Activated B cell treated with CpG ODN at 0.5 μM for 24 hours (primary cell): ENCODE results near the gene SLC29A2. TPM values are rescaled to one million over a fixed set of nuclear protein-coding genes. Genes with fewer than 3 reads are reported as not detected.

Source experiments
- ATAC-seq: fragments of 200-7000 bp; cut with Tn5 transposase; one replicate; pipeline ENCODE4 v1.10.0; 2021; ENCODE audit warnings: low read depth, mild to moderate bottlenecking, moderate library complexity
- CTCF ChIA-PET: fragments of 350-600 bp; sonication (Branson Sonifier 250); formaldehyde crosslinking; loops from one replicate; lab custom pipeline; 2021; ENCODE audit warnings: antibody characterized with exemption; lab: Charles Lee
- POLR2A ChIA-PET: fragments of 350-600 bp; sonication (Branson Sonifier 250); formaldehyde crosslinking; loops from one replicate; lab custom pipeline; 2021; ENCODE audit warnings: antibody characterized with exemption; lab: Charles Lee
- DNase-seq: peaks from one replicate; pipeline ENCODE4 v3.0.0; 2022
- H3K27ac Mint-ChIP-seq: one replicate; pipeline ENCODE4 v1.8.0; 2020; ENCODE audit warnings: mixed read lengths
- H3K27me3 Mint-ChIP-seq: one replicate; pipeline ENCODE4 v1.8.0; 2021; ENCODE audit warnings: mixed read lengths
- H3K36me3 Mint-ChIP-seq: one replicate; pipeline ENCODE4 v1.8.0; 2021; ENCODE audit warnings: low read depth, mixed read lengths
- H3K4me1 Mint-ChIP-seq: one replicate; pipeline ENCODE4 v1.8.0; 2021; ENCODE audit warnings: mixed read lengths
- H3K4me3 Mint-ChIP-seq: one replicate; pipeline ENCODE4 v1.8.0; 2020; ENCODE audit warnings: mild to moderate bottlenecking, mixed read lengths
- H3K9me3 Mint-ChIP-seq: one replicate; pipeline ENCODE4 v1.8.0; 2020; ENCODE audit warnings: mixed read lengths
- CTCF ChIP-seq: fragments of 200-600 bp; IDR thresholded peaks from one replicate; pipeline ENCODE4 v1.8.0; 2022; ENCODE audit warnings: antibody characterized with exemption, mild to moderate bottlenecking
- intact Hi-C: fragments of 100-400 bp; cut with micrococcal nuclease; formaldehyde crosslinking; loops from one replicate; pipeline ENCODE4 v1.15.1; 2024
- total RNA-seq: library from RNA; stranded (reverse); gene quantifications from 2 replicates; pipeline ENCODE4 v1.2.3, GENCODE V29; 2022

Gene SLC29A2
- total RNA-seq, 1 donor from 2014 or later, result 17.1 TPM

GRCh38 chr11:66313321-66314185 lies 58.0 kb downstream of the SLC29A2 start:
- Mint-ChIP-seq H3K4me3 (peak overlapping the region; percentile 93), H3K9me3 (no peaks in the 10 kb centered on the region), H3K4me1 (peaks cover 45% of the 10 kb centered on the region), H3K36me3 (peaks cover 2% of the 10 kb centered on the region), H3K27ac (peak overlapping the region; percentile 97), H3K27me3 (no peaks in the 10 kb centered on the region)
- ChIA-PET CTCF (interaction anchor here (0.6 to 5.1 kb wide), 8 partner anchors 18 to 485 kb away, joined by 3 to 67 read pairs (median 15); partner anchors contain the start of genes BRMS1, MRPL11 and YIF1A), POLR2A (interaction anchor here (0.5 to 3.3 kb wide), 24 partner anchors 11 to 1727 kb away, joined by 3 to 26 read pairs (median 6); partner anchors contain the start of genes BRMS1, CCDC85B, DPP3 and MRPL11)
- ATAC-seq (no peak), DNase-seq (no peak)
- TF ChIP-seq CTCF, result no peak
- intact Hi-C loops, result loop anchor here (2.0 kb wide), 1 partner anchor 363 kb away; the partner anchor contains the start of gene RBM4B

- TF ChIP-seq CTCF, result no peak
- H3K4me3 Mint-ChIP-seq, result peak overlapping the region; percentile 93
- H3K36me3 Mint-ChIP-seq, result peaks cover 2% of the 10 kb centered on the region
- DNase-seq, result peak; percentile 96
- CTCF ChIA-PET, result interaction anchor here (0.6 to 5.1 kb wide), 14 partner anchors 10 to 365 kb away, joined by 3 to 67 read pairs (median 10); partner anchors contain the start of genes BRMS1, DPP3, MRPL11 and RBM4B
- intact Hi-C loops, result loop anchor here (1.0 to 2.0 kb wide), 12 partner anchors 16 to 531 kb away; partner anchors contain the start of genes BRMS1, CCDC87, CCS and DPP3
- peak overlapping the region; percentile 97 for H3K27ac Mint-ChIP-seq
- no peaks in the 10 kb centered on the region for H3K27me3 Mint-ChIP-seq
- ATAC-seq, result peak; percentile 68
- H3K4me1 Mint-ChIP-seq, result peaks cover 37% of the 10 kb centered on the region
- POLR2A ChIA-PET, result interaction anchor here (0.5 to 3.3 kb wide), 34 partner anchors 12 to 1728 kb away, joined by 3 to 26 read pairs (median 4); partner anchors contain the start of genes BRMS1, CCDC85B, DPP3 and MRPL11
- H3K9me3 Mint-ChIP-seq, result no peaks in the 10 kb centered on the region
Observed at GRCh38 chr11:66312549-66313320, 58.8 kb downstream of the SLC29A2 start.

Other genes starting within 250 kb of the SLC29A2 start
- gene KLC2, start 114.1 kb downstream of the SLC29A2 start, total RNA-seq, result 37.0 and 45.6 TPM in 2 replicates
- gene RAB1B, start 103.1 kb downstream of the SLC29A2 start, total RNA-seq, result 115 and 118 TPM in 2 replicates
- gene CNIH2, start 93.6 kb downstream of the SLC29A2 start, total RNA-seq, result 0.93 and 1.0 TPM in 2 replicates
- 53.4 and 62.6 TPM in 2 replicates for gene YIF1A, start 82.6 kb downstream of the SLC29A2 start, total RNA-seq
- gene TMEM151A, start 79.9 kb downstream of the SLC29A2 start, total RNA-seq, result not detected in 2 replicates
- gene CD248, start 54.7 kb downstream of the SLC29A2 start, total RNA-seq, result 0.22 TPM in 1 of 2 replicates, not detected in the other
- gene RIN1, start 35.3 kb downstream of the SLC29A2 start, total RNA-seq, result 0.76 and 0.98 TPM in 2 replicates
- gene BRMS1, start 26.7 kb downstream of the SLC29A2 start, total RNA-seq, result 56.9 and 59.2 TPM in 2 replicates
- 1.9 TPM in 2 replicates for gene B4GAT1, start 24.1 kb downstream of the SLC29A2 start, total RNA-seq
- gene NPAS4, start 49.3 kb upstream of the SLC29A2 start, total RNA-seq, result not detected in 2 replicates
- gene MRPL11, start 67.1 kb upstream of the SLC29A2 start, total RNA-seq, result 62.6 and 74.3 TPM in 2 replicates
- 8.5 and 9.1 TPM in 2 replicates for gene PELI3, start 95.1 kb upstream of the SLC29A2 start, total RNA-seq
- gene DPP3, start 108.7 kb upstream of the SLC29A2 start, total RNA-seq, result 62.2 and 63.3 TPM in 2 replicates
- gene BBS1, start 138.9 kb upstream of the SLC29A2 start, total RNA-seq, result 30.5 and 38.8 TPM in 2 replicates
- 14.6 and 19.0 TPM in 2 replicates for gene ZDHHC24, start 174.3 kb upstream of the SLC29A2 start, total RNA-seq
- 0.10 TPM in 1 of 2 replicates, not detected in the other for gene ACTN3, start 175.1 kb upstream of the SLC29A2 start, total RNA-seq
- gene CTSF, start 196.8 kb upstream of the SLC29A2 start, total RNA-seq, result 2.0 and 3.6 TPM in 2 replicates
- gene CCDC87, start 221.3 kb upstream of the SLC29A2 start, total RNA-seq, result 0.22 and 0.31 TPM in 2 replicates
- 59.0 and 65.3 TPM in 2 replicates for gene CCS, start 221.4 kb upstream of the SLC29A2 start, total RNA-seq
- 147 and 160 TPM in 2 replicates for gene RBM14, start 244.9 kb upstream of the SLC29A2 start, total RNA-seq